HG03103 (cell line): ENCODE data around the gene PPP1R9A.

Experiments
- ATAC-seq: cut with Tn5 transposase; IDR thresholded peaks from one replicate; pipeline ENCODE4 v1.9.1; 2021; ENCODE audit warnings: low read depth; ENCODE audit not compliant: unreplicated experiment

Gene PPP1R9A

DNA sequence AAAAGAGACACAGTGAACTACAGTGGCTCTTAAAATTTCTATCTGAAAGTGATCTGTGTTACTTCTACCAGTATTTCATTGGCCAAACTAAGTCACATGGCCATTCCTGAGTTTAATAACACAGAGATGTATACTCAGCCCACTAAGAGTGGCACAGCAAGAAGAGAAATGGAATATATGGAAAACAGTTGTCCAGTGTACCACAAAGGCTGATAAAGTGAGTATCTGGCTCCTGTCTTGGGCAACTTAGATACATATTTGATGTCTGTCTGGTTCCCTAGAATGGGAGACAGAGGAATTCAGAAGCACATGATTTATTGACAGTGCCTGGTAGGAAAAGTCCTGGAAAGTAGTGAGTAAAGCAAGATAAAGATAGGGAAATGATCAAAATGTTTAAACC, 427.1 kb downstream of the PPP1R9A start:
- ATAC-seq = no peak

DNA sequence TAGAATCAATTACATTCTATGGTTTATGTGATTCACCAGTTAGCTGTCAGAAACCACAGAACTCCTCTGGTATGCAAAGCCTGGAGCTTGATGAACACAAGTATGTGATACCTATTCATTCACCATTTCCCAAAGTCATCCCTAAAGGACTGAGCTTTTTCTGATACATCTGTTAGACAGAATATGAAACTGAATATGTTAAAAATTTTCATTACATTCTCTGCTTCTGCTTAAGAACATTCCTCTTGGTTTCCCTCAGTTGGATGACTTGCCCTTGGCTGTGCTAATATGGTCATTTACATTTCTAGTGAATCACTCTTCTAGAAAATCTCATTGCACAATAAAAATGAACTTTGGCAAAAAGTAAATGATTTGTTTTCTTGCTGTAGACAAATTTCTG, 427.7 kb downstream of the PPP1R9A start:
- no peak for ATAC-seq

- no peak for ATAC-seq
Measured at GRCh38 chr7:95338832-95339231, 431.4 kb downstream of the PPP1R9A start.

- no peak for ATAC-seq
Measured at GRCh38 chr7:95340491-95340890, 433.1 kb downstream of the PPP1R9A start.

GRCh38 chr7:95342029-95342428, 434.6 kb downstream of the PPP1R9A start:
- no peak for ATAC-seq

- no peak for ATAC-seq
Measured at GRCh38 chr7:95342642-95343307, 435.4 kb downstream of the PPP1R9A start.
